ENCODE data around the gene TMEM174.

The TMEM174 gene

GRCh38 chr5:73150876-73151275, 22.1 kb upstream of the TMEM174 start:
- no peak overlapping the region for H3K4me3 Mint-ChIP-seq
- no peak for TF ChIP-seq CTCF (IDR thresholded peaks at IDR 0.05)
- peaks cover 25% of the 10 kb centered on the region for H3K4me1 Mint-ChIP-seq
- no peaks in the 10 kb centered on the region for H3K9me3 Mint-ChIP-seq
- peaks cover 18% of the 10 kb centered on the region for H3K27me3 Mint-ChIP-seq (ENCODE audit: low read depth, poor library complexity)
- H3K27ac Mint-ChIP-seq: no peak overlapping the region
- DNase-seq: no peak
- H3K36me3 Mint-ChIP-seq (ENCODE audit: low read depth): no peaks in the 10 kb centered on the region

- no peak for DNase-seq
- Mint-ChIP-seq H3K4me3 (no peak overlapping the region), H3K9me3 (no peaks in the 10 kb centered on the region), H3K27ac (no peak overlapping the region), H3K27me3 (ENCODE audit: low read depth, poor library complexity) (peaks cover 12% of the 10 kb centered on the region), H3K4me1 (peaks cover 34% of the 10 kb centered on the region), H3K36me3 (ENCODE audit: low read depth) (no peaks in the 10 kb centered on the region)
- no peak for TF ChIP-seq CTCF (IDR thresholded peaks at IDR 0.05)
Observed at GRCh38 chr5:73151766-73152410, 21.1 kb upstream of the TMEM174 start.

GRCh38 chr5:73152411-73153388, 20.3 kb upstream of the TMEM174 start:
- Mint-ChIP-seq H3K4me1 (peaks cover 42% of the 10 kb centered on the region), H3K9me3 (no peaks in the 10 kb centered on the region), H3K36me3 (ENCODE audit: low read depth) (no peaks in the 10 kb centered on the region), H3K27me3 (ENCODE audit: low read depth, poor library complexity) (peaks cover 12% of the 10 kb centered on the region), H3K4me3 (no peak overlapping the region), H3K27ac (no peak overlapping the region)
- no peak for DNase-seq
- TF ChIP-seq CTCF (IDR thresholded peaks at IDR 0.05): no peak

GRCh38 chr5:73153513-73153912, 19.5 kb upstream of the TMEM174 start:
- peaks cover 50% of the 10 kb centered on the region for H3K4me1 Mint-ChIP-seq
- H3K9me3 Mint-ChIP-seq: no peaks in the 10 kb centered on the region
- no peak for TF ChIP-seq CTCF (IDR thresholded peaks at IDR 0.05)
- no peaks in the 10 kb centered on the region for H3K36me3 Mint-ChIP-seq (ENCODE audit: low read depth)
- no peak overlapping the region for H3K4me3 Mint-ChIP-seq
- H3K27ac Mint-ChIP-seq: no peak overlapping the region
- H3K27me3 Mint-ChIP-seq (ENCODE audit: low read depth, poor library complexity): peaks cover 12% of the 10 kb centered on the region
- DNase-seq: no peak

GRCh38 chr5:73154208-73155006, 18.6 kb upstream of the TMEM174 start:
- H3K27ac Mint-ChIP-seq: no peak overlapping the region
- peaks cover 59% of the 10 kb centered on the region for H3K4me1 Mint-ChIP-seq
- peaks cover 12% of the 10 kb centered on the region for H3K27me3 Mint-ChIP-seq (ENCODE audit: low read depth, poor library complexity)
- TF ChIP-seq CTCF (IDR thresholded peaks at IDR 0.05): no peak
- H3K36me3 Mint-ChIP-seq (ENCODE audit: low read depth): no peaks in the 10 kb centered on the region
- DNase-seq: no peak
- no peaks in the 10 kb centered on the region for H3K9me3 Mint-ChIP-seq
- no peak overlapping the region for H3K4me3 Mint-ChIP-seq

All from nephron progenitor cell (in vitro differentiated cells).